NCI-H2107 (cell line): ENCODE results near the gene NFKB2.
A peak's percentile ranks its signal among the peaks of the same experiment; 100 is the strongest.

Source experiments
- DNase-seq: peaks from one replicate; lab custom pipeline; 2025; lab: John Stamatoyannopoulos, UW

NFKB2 gene

GRCh38 chr10:102395400-102396316 is at the start of gene NFKB2:
TSS of gene NFKB2 (plus strand) at chr10:102395705. CDS start at chr10:102395960, 255 bp downstream.
- DNase-seq, result peak; percentile 9

- peak; percentile 6 for DNase-seq
Measured at GRCh38 chr10:102347236-102347828, 48.2 kb upstream of the NFKB2 start.

GRCh38 chr10:102352066-102352715 is 43.3 kb upstream of the NFKB2 start:
- DNase-seq, result no peak

- no peak for DNase-seq
Measured at GRCh38 chr10:102354451-102354850, 41.1 kb upstream of the NFKB2 start.

- DNase-seq, result no peak
Measured at GRCh38 chr10:102358712-102359382, 36.7 kb upstream of the NFKB2 start.

- DNase-seq, result no peak
Measured at GRCh38 chr10:102367441-102367840, 28.1 kb upstream of the NFKB2 start.

- DNase-seq, result no peak
Measured at GRCh38 chr10:102368077-102368476, 27.4 kb upstream of the NFKB2 start.

- DNase-seq, result no peak
Measured at GRCh38 chr10:102371295-102371694, 24.2 kb upstream of the NFKB2 start.

GRCh38 chr10:102375250-102375649 is 20.3 kb upstream of the NFKB2 start:
- no peak for DNase-seq

GRCh38 chr10:102375867-102376266 is 19.6 kb upstream of the NFKB2 start:
- DNase-seq, result no peak

GRCh38 chr10:102376901-102377300 is 18.6 kb upstream of the NFKB2 start:
- no peak for DNase-seq

GRCh38 chr10:102379383-102379782 is 16.1 kb upstream of the NFKB2 start:
- DNase-seq, result no peak

GRCh38 chr10:102381983-102382382 is 13.5 kb upstream of the NFKB2 start:
- no peak for DNase-seq

GRCh38 chr10:102382871-102383270 is 12.6 kb upstream of the NFKB2 start:
- no peak for DNase-seq

- DNase-seq, result no peak
Measured at GRCh38 chr10:102384053-102384452, 11.5 kb upstream of the NFKB2 start.

- DNase-seq, result no peak
Measured at GRCh38 chr10:102384606-102385429, 10.7 kb upstream of the NFKB2 start.

- no peak for DNase-seq
Measured at GRCh38 chr10:102389894-102390293, 5.6 kb upstream of the NFKB2 start.

GRCh38 chr10:102392306-102392705 is 3.2 kb upstream of the NFKB2 start:
- DNase-seq, result no peak

GRCh38 chr10:102393411-102394078 is 2.0 kb upstream of the NFKB2 start:
- DNase-seq, result no peak

- DNase-seq, result no peak
Measured at GRCh38 chr10:102394079-102394800, 1.3 kb upstream of the NFKB2 start.
